Testis (tissue), 3 donors: ENCODE measurements around the gene UPK3A. TPM values are rescaled to one million over a fixed set of nuclear protein-coding genes. Genes with fewer than 3 reads are reported as not detected.
A peak's percentile ranks its signal among the peaks of the same experiment; 100 is the strongest.

Experiments used
- DNase-seq: peaks from one replicate; pipeline ENCODE4 v3.0.0-alpha.2; 2019
- H3K27ac ChIP-seq, 2 donors: fragments of 200-600 bp; sonication (generic); one replicate each; pipeline ENCODE4 v1.5.1; 2019
- H3K27me3 ChIP-seq: fragments of 200-600 bp; sonication (generic); one replicate; pipeline ENCODE4 v1.5.1; 2019
- H3K36me3 ChIP-seq: fragments of 200-600 bp; sonication (generic); one replicate; pipeline ENCODE4 v1.5.1; 2017; ENCODE audit warnings: low read depth; ENCODE audit errors: missing control alignments
- H3K4me1 ChIP-seq: fragments of 200-600 bp; sonication (generic); one replicate; pipeline ENCODE4 v1.5.1; 2019
- H3K4me3 ChIP-seq, 2 donors: fragments of 200-600 bp; sonication (generic); one replicate each; pipeline ENCODE4 v1.5.1; 2017 to 2019
- H3K9me3 ChIP-seq: fragments of 200-600 bp; sonication (generic); one replicate; pipeline ENCODE4 v1.5.1; 2017
- POLR2A ChIP-seq: fragments of 450-650 bp; IDR thresholded peaks from one replicate; pipeline ENCODE4 v1.6.1; 2017; ENCODE audit warnings: antibody characterized with exemption, mild to moderate bottlenecking, moderate library complexity
- WGBS, 2 donors: methylation state at CpG; one replicate each; pipeline ENCODE4 v1.1.5; 2018; 5-methylcytosine and 5-hydroxymethylcytosine counted together
- intact Hi-C: fragments of 100-400 bp; cut with DNase I; formaldehyde crosslinking; loops from one replicate; pipeline ENCODE4 v1.15.1; 2023; ENCODE audit warnings: low total_unique reads
- polyA plus RNA-seq: library from polyadenylated mRNA; stranded (reverse); fragments of 350-450 nt; fragmentation: Illumina TruSeq; extraction: RNeasy Lipid Tissue Mini Kit (QIAGEN cat#74804); gene quantifications from one replicate; pipeline ENCODE4 v1.2.3, GENCODE V29; 2014; ENCODE audit warnings: low read depth, low replicate concordance; ENCODE audit not compliant: insufficient read depth
- total RNA-seq, 2 donors: library from RNA; depleted of rRNA; stranded (reverse); fragments of >200 nt; gene quantifications; one replicate each; pipeline ENCODE4 v1.2.3, GENCODE V29; 2016
- TF ChIP-seq, protein P1 (sequence below), 3 experiments: fragments of 450-650 bp in 2 of 3; fragments of 200-600 bp in 1 of 3; sonication (generic) in 1 of 3; IDR thresholded peaks; one replicate each; pipeline ENCODE4 v1.5.1; 2016 to 2019; ENCODE audit warnings: antibody characterized with exemption in 3 of 3, mild to moderate bottlenecking in 2 of 3, moderate library complexity in 1 of 3

Gene UPK3A
- total and polyA plus RNA-seq, 3 donors from 2014 or later: not detected

DNA sequence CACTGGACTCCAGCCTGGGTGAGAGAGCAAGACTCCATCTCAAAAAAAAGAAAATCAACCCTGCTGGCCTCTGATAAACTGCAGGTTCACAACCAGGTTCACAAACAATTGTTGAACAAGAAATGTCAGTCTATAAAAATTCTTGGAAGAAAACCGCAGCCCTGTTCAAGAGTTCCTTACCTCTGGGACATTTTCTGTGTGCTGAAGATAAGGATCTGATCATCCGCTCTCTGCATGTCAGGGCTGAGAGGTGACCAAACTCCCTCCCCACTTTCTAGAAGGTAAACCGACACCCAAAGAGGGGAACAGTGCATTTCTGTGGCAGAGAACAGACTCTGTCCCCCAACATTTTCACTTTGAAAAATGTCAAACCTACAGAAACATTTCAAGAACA is 4.2 kb upstream of the UPK3A start:
- intact Hi-C loops: no loop called here
- no peak overlapping the region for H3K27ac ChIP-seq
- no peak overlapping the region for H3K4me3 ChIP-seq
- H3K9me3 ChIP-seq: no peaks in the 10 kb centered on the region
- H3K4me1 ChIP-seq: peaks cover 3% of the 10 kb centered on the region
- H3K27me3 ChIP-seq: no peaks in the 10 kb centered on the region
- 94 to 96% methylated on average over 3 of the region's 3 CpGs for WGBS, 2 donors
- H3K36me3 ChIP-seq: no peaks in the 10 kb centered on the region
- TF ChIP-seq, protein P1, sequence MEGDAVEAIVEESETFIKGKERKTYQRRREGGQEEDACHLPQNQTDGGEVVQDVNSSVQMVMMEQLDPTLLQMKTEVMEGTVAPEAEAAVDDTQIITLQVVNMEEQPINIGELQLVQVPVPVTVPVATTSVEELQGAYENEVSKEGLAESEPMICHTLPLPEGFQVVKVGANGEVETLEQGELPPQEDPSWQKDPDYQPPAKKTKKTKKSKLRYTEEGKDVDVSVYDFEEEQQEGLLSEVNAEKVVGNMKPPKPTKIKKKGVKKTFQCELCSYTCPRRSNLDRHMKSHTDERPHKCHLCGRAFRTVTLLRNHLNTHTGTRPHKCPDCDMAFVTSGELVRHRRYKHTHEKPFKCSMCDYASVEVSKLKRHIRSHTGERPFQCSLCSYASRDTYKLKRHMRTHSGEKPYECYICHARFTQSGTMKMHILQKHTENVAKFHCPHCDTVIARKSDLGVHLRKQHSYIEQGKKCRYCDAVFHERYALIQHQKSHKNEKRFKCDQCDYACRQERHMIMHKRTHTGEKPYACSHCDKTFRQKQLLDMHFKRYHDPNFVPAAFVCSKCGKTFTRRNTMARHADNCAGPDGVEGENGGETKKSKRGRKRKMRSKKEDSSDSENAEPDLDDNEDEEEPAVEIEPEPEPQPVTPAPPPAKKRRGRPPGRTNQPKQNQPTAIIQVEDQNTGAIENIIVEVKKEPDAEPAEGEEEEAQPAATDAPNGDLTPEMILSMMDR (IDR thresholded peaks at IDR 0.05): no peak
- TF ChIP-seq POLR2A: no peak
- no peak for DNase-seq

DNA sequence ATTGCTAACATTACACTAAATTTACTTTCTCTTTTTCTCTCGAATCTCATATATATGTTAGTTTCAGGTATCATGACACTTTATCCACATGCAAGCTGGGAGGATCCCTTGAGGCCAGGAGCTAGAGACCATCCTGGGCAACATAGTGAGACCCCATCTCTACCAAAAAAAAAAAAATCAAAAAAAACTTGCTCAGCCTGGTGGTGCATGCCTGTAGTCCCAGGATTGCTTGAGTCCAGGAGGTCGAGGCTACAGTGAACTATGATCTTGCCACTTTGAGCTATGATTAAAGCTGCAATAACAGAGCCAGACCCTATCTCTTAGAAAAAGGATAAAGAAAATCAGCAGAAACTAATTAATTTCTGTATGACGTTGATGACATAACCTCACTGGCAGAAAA is 3.7 kb upstream of the UPK3A start:
- no peak overlapping the region for H3K4me3 ChIP-seq
- H3K27me3 ChIP-seq: no peaks in the 10 kb centered on the region
- TF ChIP-seq POLR2A: no peak
- TF ChIP-seq, protein P1 (IDR thresholded peaks at IDR 0.05): no peak
- H3K36me3 ChIP-seq: no peaks in the 10 kb centered on the region
- H3K27ac ChIP-seq: no peak overlapping the region
- DNase-seq: no peak
- H3K9me3 ChIP-seq: no peaks in the 10 kb centered on the region
- peaks cover 3% of the 10 kb centered on the region for H3K4me1 ChIP-seq
- WGBS, 2 donors: 84 to 94% methylated on average over 3 of the region's 3 CpGs
- intact Hi-C loops: no loop called here

DNA sequence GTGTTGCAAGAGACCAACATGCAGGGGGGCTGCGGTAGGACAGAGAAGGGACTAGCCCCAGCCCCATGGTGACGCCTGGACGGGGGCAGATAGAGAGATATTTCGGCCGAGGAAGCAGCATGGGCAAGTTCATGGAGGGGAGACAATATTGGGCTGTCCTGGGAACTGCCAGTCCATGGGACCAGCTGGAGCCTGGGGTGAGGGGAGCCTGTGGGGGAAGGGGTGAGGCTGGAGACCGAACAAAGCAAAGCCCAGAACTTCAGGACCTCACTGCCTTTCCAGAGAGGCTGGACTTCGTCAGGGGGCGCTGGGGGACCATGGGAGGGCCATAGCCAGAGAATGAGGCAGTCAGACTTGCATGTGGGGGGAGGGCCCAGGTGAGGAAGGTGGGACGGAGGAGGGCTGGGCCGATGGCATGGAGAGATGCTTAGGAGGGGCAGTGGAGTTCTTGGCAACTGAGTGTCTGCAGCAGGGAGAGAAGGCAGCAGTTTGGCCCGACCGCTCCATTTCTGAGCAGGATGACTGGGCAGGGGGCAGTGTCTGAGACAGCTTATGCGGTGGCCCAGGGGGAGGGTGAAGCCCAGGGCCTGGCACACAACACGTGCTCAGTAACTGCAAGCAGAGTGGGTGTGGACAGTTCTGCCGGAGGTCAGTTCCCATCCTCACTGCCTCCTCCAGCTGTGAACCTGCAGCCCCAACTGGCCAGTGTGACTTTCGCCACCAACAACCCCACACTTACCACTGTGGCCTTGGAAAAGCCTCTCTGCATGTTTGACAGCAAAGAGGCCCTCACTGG is 712 bp downstream of the UPK3A start:
- intact Hi-C loops: no loop called here
- Histone ChIP-seq H3K27me3 (no peaks in the 10 kb centered on the region), H3K9me3 (no peaks in the 10 kb centered on the region), H3K4me1 (peaks cover 3% of the 10 kb centered on the region), H3K4me3 (peak overlapping the region in 1 of 2 donors; percentile 44), H3K36me3 (no peaks in the 10 kb centered on the region), H3K27ac (no peak overlapping the region)
- TF ChIP-seq, protein P1 (IDR thresholded peaks at IDR 0.05): no peak
- no peak for TF ChIP-seq POLR2A
- no peak for DNase-seq
- 51 to 60% methylated on average over 16 of the region's 16 CpGs for WGBS, 2 donors

DNA sequence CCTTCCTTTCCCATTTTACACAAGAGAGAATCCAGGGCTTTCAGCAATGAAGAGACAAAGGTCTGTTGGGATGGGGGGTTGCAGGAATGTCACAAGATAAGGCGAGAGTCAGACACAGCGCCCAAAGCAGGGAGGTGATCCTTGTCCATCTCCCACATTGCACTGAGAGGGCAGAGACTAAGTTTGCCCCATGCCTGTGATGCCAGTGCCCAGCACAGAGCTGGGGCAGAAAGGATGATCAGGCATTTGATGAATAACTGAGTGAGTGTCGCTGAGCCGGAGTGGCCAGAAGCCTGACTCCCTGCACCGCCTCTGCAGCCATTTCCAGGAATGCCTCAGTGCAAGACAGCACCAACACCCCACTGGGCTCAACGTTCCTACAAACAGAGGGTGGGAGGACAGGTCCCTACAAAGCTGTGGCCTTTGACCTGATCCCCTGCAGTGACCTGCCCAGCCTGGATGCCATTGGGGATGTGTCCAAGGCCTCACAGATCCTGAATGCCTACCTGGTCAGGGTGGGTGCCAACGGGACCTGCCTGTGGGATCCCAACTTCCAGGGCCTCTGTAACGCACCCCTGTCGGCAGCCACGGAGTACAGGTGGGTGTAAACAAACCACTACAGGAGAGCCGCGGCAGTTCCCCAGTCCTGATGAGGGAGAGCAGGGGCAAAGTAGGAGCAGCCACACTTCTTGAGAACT is 2.3 kb downstream of the UPK3A start:
- Histone ChIP-seq H3K27ac (no peak overlapping the region), H3K4me1 (peaks cover 3% of the 10 kb centered on the region), H3K9me3 (no peaks in the 10 kb centered on the region), H3K4me3 (no peak overlapping the region), H3K27me3 (no peaks in the 10 kb centered on the region), H3K36me3 (no peaks in the 10 kb centered on the region)
- TF ChIP-seq POLR2A: no peak
- TF ChIP-seq, protein P1 (IDR thresholded peaks at IDR 0.05): no peak
- no peak for DNase-seq
- WGBS, 2 donors: 72 to 95% methylated on average over 7 to 12 of the region's 12 CpGs
- intact Hi-C loops: no loop called here
